DMS153 treated with DMSO at 0.1 percent for 48 hours (cell line): ENCODE results near the gene KRT79.
A peak's percentile ranks its signal among the peaks of the same experiment; 100 is the strongest.

Experiments used
- DNase-seq: peaks from one replicate; lab custom pipeline; 2025; ENCODE audit not compliant: unreplicated experiment; lab: John Stamatoyannopoulos, UW

KRT79 gene

DNA sequence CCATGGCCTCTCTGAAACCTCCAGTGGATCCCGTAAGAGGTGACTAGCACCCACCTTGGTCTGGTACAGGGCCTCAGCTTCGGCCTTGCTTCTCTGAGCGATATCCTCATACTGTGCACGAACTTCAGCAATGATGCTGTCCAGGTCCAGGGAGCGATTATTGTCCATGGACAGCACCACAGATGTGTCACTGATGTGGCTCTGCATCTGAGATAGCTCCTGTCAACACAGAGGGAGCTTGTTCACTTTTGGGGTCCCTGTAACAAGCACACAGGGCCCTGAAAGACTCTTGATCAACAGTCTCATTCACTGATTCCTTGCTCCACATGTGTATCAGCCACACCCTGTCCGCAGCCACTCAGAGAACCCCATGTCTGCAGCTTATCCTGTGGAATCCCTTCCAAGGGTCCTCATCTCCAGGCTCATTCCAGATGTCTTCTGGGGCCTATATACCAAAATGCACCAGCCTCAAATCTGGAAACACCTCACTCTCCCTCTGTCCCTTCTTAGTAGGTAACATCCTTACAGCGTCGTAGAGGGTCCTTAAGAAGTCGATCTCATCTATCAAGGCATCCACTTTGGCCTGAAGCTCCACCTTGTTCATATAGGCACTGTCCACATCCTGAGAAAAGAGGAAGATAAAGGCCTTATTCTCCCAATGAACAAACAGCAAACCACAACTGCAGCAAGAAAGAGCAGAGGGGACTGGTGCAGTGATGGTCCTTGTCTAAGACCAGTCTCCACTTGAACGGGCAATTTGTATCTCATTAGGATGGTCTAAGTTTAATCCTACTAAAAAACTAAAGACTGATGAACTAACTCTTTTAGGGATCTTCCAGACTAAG, 41.7 kb downstream of the KRT79 start:
- DNase-seq: no peak

DNA sequence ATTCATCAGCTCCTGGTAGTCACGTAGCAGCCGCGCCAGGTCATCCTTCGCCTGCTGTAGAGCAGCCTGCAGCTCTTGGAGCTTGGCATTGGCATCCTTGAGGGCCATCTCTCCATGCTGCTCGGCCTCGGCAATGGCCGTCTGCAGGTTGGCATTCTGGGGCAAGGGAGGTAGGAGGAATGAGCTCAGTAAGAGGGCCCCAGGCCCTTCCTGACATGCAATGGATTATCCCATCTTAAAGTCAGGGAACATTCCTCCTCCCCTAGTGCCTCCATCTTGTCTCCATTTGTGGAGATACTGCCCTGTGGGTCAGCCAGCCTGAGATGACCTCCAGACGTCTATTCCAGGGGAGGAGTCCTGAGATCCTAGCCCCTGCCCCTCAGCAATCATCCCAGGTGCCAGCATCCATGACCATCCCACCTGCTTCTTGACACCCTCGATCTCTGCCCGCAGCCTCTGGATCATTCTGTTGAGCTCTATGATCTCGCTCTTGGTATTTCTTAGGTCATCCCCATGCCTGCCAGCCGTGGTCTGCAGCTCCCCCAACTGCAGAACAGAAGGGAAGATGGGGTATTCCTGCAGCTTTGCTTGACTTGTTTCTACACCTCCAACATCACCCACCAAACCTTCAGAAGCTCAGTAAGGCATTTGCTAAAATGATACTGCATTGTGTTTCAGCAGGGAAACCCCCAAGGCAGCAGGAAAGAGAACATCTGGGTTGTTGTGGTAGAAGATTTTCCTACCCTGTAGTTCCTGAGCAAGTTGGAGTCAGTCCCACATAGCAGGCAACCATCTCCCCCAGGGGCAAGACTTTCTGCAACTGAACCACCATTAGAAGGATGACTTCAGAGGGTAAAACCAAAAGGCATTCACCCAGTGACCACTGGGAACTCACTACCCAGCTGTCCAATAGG, 42.6 kb downstream of the KRT79 start:
- no peak for DNase-seq

DNA sequence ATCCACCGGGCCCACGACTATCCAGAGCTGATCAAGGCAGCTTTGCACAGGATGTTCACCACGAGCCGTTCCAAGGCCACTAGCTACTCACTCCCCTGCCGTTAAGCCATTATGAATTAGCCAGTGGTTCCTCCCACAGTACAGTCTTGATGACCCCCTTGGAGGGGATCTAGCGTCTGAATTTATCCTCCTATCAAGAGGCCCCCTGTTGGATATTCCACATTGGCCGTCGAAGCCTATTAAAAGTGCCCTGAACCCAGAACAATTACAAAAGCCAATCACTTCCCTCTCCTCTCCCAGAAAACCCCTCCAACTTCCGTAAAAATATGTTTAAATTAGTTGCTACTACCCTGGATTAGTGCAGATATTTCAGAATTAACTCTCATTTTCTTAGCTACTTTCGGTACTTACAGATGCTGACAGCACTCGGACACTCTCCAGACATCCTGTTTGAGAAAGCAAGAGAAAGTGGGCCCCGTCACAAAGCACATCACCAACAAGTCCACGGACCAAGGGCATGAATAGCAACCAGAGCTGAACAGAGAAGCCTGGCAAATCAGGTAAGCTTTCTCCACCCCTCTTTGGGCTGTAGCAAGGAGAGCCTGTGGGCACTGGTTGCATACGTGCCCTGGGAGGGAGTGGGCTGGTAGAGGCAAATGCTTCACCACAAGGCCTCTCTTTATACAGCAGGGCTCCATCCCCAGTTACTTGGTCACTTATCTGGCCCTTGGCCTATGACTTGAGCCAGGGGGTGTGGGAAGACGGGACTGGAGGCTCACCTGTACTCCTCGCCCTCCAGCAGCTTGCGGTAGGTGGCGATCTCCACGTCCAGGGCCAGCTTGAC, 43.5 kb downstream of the KRT79 start:
- no peak for DNase-seq

DNA sequence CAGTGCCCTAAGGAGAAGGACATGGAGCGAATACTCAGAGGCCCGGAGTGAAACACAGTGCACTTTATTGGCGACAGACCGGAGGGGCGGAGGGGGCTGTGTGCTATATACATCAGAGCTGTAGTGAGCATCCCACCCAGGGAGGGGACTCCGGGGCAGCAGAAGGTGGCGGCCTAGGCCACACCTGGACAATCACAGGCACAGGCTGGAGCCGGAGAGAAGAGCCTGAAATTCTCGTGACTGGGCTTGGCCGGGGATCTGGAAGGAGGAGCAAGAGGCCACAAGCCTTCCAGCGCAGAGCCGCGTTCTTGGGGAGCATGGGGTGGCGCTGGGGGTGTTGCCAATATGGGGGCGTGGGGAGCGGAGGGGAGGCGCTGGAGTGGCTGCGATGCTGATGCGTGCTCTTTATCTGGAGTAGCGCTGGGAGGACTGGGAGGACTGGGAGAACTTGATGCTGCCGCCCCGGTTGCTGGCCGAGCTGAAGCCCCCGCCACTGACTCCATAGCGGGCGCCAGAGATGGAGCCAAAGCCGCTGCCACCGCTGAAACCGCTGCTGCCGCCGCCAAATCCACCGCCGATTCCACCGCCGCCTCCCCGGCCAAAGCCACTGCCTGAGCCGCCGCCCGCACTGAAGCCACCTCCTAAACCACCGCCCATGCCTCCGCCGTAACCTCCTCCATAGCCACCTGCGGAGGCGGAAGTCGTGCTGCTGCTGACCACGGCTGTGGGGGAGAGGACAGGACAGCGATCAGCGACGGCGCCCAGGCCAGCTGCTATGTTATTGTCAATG, 44.3 kb downstream of the KRT79 start:
- peak; percentile 28 for DNase-seq

GRCh38 chr12:52788876-52789636, 45.1 kb downstream of the KRT79 start:
- no peak for DNase-seq

DNA sequence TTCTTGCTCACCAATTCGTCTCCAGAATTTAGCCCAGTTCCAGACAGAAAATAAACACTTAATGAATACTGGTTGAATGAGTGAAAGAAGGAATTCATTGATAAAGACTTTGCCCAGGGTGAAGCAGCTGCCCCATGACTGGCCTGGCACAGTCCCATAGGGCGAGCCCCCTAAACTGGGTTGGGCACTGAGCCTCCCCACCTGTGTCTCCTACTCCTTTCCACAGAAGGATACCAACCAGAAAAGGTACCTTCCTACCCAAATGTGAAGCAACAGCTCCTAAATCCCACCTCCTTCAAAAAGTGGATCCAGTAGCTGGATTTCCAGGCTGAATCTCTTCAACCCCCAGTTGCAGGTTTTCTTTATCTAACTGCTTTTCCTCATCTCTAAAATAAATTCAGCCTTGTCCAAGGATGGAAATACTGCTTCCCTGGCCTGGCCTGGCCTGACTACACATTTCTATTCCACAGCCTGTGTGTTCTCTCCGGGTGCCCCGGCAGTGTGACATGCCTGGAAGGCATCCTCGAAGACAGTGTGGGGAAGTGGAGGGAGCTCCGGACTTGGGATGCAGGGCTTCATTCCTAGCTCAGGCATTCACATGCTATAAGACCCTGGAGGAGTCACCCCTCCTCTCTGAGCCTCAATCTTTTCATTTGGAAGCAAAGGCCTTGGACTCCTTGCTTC, 45.8 kb downstream of the KRT79 start:
- no peak for DNase-seq

DNA sequence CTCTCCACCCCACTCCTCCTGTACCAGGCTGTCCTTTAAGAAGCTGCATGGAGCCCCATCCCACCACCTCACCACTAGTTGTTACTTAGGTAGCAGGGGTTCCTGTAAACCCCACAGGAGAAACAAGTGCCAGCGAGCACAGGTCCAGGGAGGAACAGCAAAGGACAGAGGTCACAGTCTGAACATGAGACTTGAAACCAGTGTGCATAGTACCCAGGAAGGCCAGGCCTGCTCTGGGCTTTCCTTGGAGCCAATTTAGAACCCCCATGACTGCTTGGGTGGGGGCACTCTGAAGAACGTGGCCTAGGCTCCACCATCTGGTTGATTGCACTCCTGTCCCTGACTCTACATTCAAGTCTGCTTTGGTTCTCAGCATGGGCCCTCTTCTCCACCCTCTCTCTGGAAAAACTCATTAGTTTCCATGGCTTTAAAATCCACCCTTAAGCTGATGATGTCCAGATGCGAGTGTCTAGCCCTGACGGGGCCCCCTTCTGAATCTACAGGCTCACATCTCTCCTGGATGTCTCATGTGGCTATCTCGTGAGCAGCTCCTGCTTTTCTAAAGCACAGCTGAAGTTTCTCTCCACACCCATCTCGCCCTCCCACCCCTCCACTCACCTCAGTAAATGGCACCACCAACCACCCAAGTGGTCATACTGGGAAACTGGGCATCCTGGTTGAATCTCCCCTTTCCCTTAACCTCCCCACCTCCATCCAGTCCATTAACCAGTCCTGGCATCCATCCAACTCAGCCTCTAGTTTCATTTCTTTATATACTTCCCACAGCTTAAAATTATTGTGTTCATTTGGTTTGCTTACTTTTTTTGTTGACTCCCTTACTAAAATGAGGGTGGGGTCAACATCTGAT, 46.6 kb downstream of the KRT79 start:
- no peak for DNase-seq

GRCh38 chr12:52784909-52785308, 49.2 kb downstream of the KRT79 start:
- DNase-seq: no peak

DNA sequence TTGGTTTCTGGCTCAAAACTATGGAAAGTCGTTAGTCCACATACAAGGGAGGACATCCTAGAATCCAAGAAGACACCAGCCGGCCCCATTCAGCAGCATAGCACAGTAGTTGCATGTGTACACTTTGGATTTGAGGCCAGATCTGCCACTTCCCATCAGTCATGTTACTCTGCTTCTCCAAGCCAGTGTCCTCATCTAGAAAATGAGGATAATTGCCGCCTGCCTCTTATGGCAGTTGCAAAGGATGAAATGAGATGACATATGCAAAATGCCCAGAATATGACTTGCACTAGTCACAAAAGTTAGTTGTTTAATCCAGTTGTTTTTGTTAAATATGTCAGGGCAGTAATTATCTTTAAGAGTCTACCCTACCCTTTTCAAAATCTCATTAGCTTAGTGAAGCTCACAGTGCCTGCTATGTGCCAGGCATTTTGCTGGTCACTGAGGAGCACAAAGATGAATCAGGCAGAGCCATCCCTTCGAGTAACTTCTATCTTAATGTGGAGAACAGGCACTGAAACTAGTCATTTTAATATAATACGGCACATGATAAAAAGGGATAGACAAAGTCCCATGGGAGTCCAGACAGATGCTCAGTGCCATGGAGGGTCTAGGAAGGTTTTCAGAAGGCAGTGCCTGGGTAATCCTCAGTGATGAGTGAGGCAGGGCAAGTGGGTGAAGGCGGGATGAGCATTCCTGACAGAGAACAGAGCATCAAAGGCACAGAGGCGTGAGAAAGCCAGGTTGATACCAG, 50.4 kb downstream of the KRT79 start:
- DNase-seq: no peak

- no peak for DNase-seq
Observed at GRCh38 chr12:52782502-52782901, 51.6 kb downstream of the KRT79 start.

GRCh38 chr12:52781399-52782082, 52.6 kb downstream of the KRT79 start:
- DNase-seq: no peak

DNA sequence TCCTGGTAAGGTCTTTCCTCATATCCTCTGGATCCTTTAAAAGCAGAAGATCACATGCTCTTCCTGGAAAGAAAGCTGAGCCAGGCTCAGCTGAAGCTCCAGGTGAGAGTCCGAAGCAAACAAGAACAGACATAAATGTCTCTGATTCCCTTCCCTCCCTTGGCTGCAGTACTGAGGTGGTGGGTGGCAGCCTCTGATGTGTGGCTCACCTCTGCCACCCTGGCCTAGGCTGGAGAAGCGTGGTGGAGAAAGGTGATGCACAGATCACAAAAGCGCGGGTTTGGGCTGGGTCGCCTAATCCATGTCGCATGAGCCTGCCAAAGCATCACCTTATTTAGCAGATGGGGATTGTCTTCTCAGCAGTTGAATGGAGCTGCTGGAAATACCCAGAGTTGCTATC, 54.2 kb downstream of the KRT79 start:
- no peak for DNase-seq

DNA sequence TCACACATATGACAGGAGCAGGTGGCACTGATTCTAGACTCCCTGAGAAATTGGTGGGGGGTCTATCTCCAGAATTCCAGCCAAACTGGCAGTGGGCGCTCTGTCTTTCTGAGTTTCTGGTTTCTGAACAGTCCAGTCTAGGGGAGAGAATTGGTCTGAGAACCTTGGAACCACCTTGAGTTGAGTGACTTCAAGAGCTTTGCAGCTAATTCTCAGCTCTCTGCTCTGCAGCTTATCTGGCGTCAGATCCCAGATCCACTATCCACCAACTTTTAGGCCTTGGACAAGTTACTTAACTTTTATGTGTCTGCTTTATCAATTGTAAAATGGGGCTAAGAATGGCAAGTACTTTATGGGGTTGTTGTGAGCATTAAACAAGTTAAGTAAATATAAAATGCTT, 55.3 kb downstream of the KRT79 start:
- no peak for DNase-seq

GRCh38 chr12:52777566-52777965, 56.5 kb downstream of the KRT79 start:
- DNase-seq: no peak

GRCh38 chr12:52776913-52777395, 57.2 kb downstream of the KRT79 start, which contains the start of gene KRT76:
Gene KRT76 (minus strand): TSS chr12:52777345. CDS start chr12:52777291, 54 bp downstream.
- DNase-seq: no peak

DNA sequence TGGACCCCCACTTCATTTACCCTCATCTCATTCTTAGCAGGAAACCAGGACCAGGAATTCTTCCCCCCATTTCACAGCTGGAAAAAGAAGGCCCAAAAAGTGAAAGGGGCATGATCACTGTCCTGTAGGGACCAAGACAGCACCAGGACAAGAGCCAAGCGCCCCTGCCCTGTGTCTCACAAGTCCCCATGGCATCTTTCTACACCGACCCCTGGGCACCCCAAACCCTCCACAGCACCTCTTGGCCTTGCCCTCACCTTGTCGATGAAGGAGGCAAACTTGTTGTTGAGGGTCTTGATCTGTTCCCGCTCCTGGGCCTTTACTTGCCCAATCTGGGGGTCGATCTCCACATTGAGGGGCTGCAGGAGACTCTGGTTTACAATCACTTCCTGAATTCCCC, 57.7 kb downstream of the KRT79 start:
- DNase-seq: no peak
